ENCODE results near the gene POLR3E. TPM values are rescaled to one million over a fixed set of nuclear protein-coding genes. Genes with fewer than 3 reads are reported as not detected.

Gene POLR3E
- total RNA-seq, 4 donors from 2014 or later = 39.1 to 113 (median 65.1) TPM

GRCh38 chr16:22282254-22282892, 14.8 kb upstream of the POLR3E start:
- no peak overlapping the region for H3K4me3 ChIP-seq
- no peaks in the 10 kb centered on the region for H3K4me1 ChIP-seq
- peaks cover 0 to 66% (median 0%) of the 10 kb centered on the region in 3 donors for H3K36me3 ChIP-seq
- no peak for DNase-seq
- no peaks in the 10 kb centered on the region for H3K27me3 ChIP-seq
- H3K27ac ChIP-seq = no peak overlapping the region
- H3K9me3 ChIP-seq = no peaks in the 10 kb centered on the region
- TF ChIP-seq CTCF (IDR thresholded peaks at IDR 0.05) = no peak
- TF ChIP-seq POLR2A (IDR thresholded peaks at IDR 0.05) = no peak

- DNase-seq = no peak
- H3K36me3 ChIP-seq = peaks cover 0 to 55% (median 0%) of the 10 kb centered on the region in 3 donors
- TF ChIP-seq POLR2A (IDR thresholded peaks at IDR 0.05) (no peak), CTCF (IDR thresholded peaks at IDR 0.05) (no peak)
Observed at GRCh38 chr16:22284637-22285036, 12.6 kb upstream of the POLR3E start.

GRCh38 chr16:22285080-22285479, 12.1 kb upstream of the POLR3E start:
- no peak overlapping the region for H3K27ac ChIP-seq
- no peak for DNase-seq
- H3K4me1 ChIP-seq = no peaks in the 10 kb centered on the region
- H3K4me3 ChIP-seq = no peak overlapping the region
- H3K27me3 ChIP-seq = no peaks in the 10 kb centered on the region
- no peaks in the 10 kb centered on the region for H3K9me3 ChIP-seq
- peaks cover 0 to 50% (median 0%) of the 10 kb centered on the region in 3 donors for H3K36me3 ChIP-seq
- TF ChIP-seq POLR2A (IDR thresholded peaks at IDR 0.05) (no peak), CTCF (IDR thresholded peaks at IDR 0.05) (no peak)

More at GRCh38 chr16:22284637-22285036, 12.6 kb upstream of the POLR3E start:
- no peaks in the 10 kb centered on the region for H3K9me3 ChIP-seq
- H3K4me1 ChIP-seq = no peaks in the 10 kb centered on the region
- no peak overlapping the region for H3K4me3 ChIP-seq
- H3K27me3 ChIP-seq = no peaks in the 10 kb centered on the region
- H3K27ac ChIP-seq = no peak overlapping the region

GRCh38 chr16:22291020-22291419, 6.2 kb upstream of the POLR3E start:
- no peaks in the 10 kb centered on the region for H3K4me1 ChIP-seq
- H3K27ac ChIP-seq = no peak overlapping the region
- TF ChIP-seq CTCF (IDR thresholded peaks at IDR 0.05) = no peak
- no peak for TF ChIP-seq POLR2A (IDR thresholded peaks at IDR 0.05)
- no peak for DNase-seq
- H3K9me3 ChIP-seq = no peaks in the 10 kb centered on the region
- H3K36me3 ChIP-seq = no peaks in the 10 kb centered on the region
- H3K27me3 ChIP-seq = no peaks in the 10 kb centered on the region
- H3K4me3 ChIP-seq = no peak overlapping the region

GRCh38 chr16:22291860-22292318, 5.3 kb upstream of the POLR3E start:
- H3K36me3 ChIP-seq = no peaks in the 10 kb centered on the region

More at GRCh38 chr16:22291860-22292318, 5.3 kb upstream of the POLR3E start:
- Histone ChIP-seq H3K4me1 (no peaks in the 10 kb centered on the region), H3K27ac (no peak overlapping the region), H3K27me3 (no peaks in the 10 kb centered on the region), H3K9me3 (no peaks in the 10 kb centered on the region), H3K4me3 (no peak overlapping the region)
- no peak for TF ChIP-seq CTCF (IDR thresholded peaks at IDR 0.05)
- no peak for DNase-seq
